ENCODE measurements around the gene SND1.

DNA sequence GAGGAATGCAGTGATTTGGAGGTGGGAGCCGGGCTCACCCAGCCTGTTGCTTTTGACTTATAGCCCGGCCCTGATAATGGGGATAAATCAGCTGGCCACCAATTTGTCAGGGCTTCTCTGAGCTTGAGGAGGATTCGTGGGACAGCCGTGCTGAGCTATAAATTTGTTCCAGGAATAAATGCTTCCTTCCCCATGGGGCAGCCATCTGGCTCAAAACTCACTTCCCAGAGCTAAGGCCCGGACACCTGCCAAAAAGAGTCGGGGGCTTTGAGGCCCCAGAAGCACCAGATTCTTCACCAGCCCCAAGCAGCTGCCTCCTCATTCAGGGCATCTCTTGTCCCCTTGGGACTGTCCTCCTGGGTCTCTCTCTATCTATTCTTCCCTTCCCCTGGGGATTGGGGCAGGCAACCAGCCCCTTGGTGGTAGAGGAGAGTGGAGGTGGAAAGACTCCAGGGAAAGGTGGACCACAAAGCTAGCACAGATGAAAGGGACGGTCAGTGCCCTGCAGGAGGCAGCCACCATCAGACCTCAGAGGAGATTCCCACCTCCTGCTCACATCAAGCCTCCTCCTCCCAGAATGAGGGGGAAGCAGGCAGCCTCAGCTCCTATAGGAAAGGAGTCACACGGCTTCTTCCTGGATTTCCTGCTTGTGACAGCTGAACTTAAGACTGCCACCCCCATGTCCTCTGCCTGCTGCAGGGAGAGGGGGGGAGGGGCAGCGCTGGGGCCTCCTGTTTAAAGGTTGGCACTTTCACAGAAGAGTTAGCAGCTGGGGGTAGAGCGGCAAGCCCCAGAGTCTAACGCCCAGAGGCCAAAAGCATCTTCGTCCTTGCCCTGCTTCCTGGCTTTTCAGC is 423.5 kb downstream of the SND1 start:
- no peak for TF ChIP-seq POLR2A (IDR thresholded peaks at IDR 0.05)
- TF ChIP-seq, protein P1, sequence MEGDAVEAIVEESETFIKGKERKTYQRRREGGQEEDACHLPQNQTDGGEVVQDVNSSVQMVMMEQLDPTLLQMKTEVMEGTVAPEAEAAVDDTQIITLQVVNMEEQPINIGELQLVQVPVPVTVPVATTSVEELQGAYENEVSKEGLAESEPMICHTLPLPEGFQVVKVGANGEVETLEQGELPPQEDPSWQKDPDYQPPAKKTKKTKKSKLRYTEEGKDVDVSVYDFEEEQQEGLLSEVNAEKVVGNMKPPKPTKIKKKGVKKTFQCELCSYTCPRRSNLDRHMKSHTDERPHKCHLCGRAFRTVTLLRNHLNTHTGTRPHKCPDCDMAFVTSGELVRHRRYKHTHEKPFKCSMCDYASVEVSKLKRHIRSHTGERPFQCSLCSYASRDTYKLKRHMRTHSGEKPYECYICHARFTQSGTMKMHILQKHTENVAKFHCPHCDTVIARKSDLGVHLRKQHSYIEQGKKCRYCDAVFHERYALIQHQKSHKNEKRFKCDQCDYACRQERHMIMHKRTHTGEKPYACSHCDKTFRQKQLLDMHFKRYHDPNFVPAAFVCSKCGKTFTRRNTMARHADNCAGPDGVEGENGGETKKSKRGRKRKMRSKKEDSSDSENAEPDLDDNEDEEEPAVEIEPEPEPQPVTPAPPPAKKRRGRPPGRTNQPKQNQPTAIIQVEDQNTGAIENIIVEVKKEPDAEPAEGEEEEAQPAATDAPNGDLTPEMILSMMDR (IDR thresholded peaks at IDR 0.05), result no peak

Data from esophagus squamous epithelium (tissue), 4 donors.